ENCODE measurements around the gene LIPT2.

GRCh38 chr11:74443071-74443864 is 50.3 kb downstream of the LIPT2 start:
- no peak for TF ChIP-seq POLR2A (IDR thresholded peaks at IDR 0.05)
- TF ChIP-seq CTCF (IDR thresholded peaks at IDR 0.05), result peak in 1 of 4 experiments; percentile 26

Data from uterus (tissue), 2 donors.